Measurements from ENCODE around the gene PDIA5. TPM values are rescaled to one million over a fixed set of nuclear protein-coding genes. Genes with fewer than 3 reads are reported as not detected.

PDIA5 gene
- total and polyA plus RNA-seq, 2 of the 4 experiments (the other 2 are of a cell fraction): 19.4 to 42.0 TPM

DNA sequence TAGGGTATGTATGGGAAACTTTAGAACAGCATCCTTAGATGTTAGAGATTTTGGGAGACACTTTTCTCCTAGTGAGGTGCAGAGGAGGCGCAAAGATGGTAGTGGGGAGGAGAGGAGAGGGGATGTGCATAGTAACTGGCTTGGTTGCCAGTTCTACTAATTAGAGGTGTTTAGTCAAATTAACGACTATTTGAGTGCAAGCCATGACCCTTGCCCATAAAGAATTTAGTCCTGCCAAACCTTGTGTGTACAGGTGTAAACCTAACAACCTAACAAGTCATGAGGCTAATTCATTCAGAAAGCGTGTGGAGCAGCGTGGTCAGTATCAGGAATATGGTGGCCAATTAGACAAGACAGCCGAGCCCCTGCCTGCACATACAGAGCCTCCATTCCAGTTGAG, 72.7 kb downstream of the PDIA5 start:
- Histone ChIP-seq H3K23ac (ENCODE audit: low read depth, low read length) (no peak overlapping the region), H3K27me3 (ENCODE audit: control insufficient read depth, insufficient read depth, low read length) (no peaks in the 10 kb centered on the region), H3K79me1 (ENCODE audit: low read depth in 1 of 2, low read length in 2 of 2) (no peaks in the 10 kb centered on the region; a peak in 2 of 4 replicates), H3K36me3 (ENCODE audit: control insufficient read depth, insufficient read depth, low read length) (peaks cover 9% of the 10 kb centered on the region), H3K14ac (replicated peaks; ENCODE audit: low read depth, low read length) (no peak overlapping the region), H4K91ac (ENCODE audit: insufficient read depth, low read depth, low read length) (no peak overlapping the region), H3K56ac (ENCODE audit: extremely low read depth, insufficient read depth, low read length) (no peak overlapping the region), H4K5ac (ENCODE audit: low read depth, low read length) (no peak overlapping the region), H3K9ac (ENCODE audit: low read depth, low read length) (no peak overlapping the region), H3K9me3 (ENCODE audit: control insufficient read depth, insufficient read depth, low read length) (no peaks in the 10 kb centered on the region), H2BK15ac (ENCODE audit: low read depth, low read length) (no peak overlapping the region), H2BK120ac (ENCODE audit: low read depth, low read length) (no peak overlapping the region), H3K18ac (ENCODE audit: low read depth, low read length) (no peak overlapping the region), H4K20me1 (ENCODE audit: insufficient read depth, low read length) (no peaks in the 10 kb centered on the region), H3K4me1 (ENCODE audit: control insufficient read depth, insufficient read depth, low read length) (peaks cover 3% of the 10 kb centered on the region; the same call in 1 of the 2 replicates), H2AFZ (replicated peaks; ENCODE audit: low read length, poor library complexity) (no peak overlapping the region), H2AK5ac (ENCODE audit: low read depth, low read length) (no peak overlapping the region), H4K8ac (ENCODE audit: low read depth in 2 of 2, low read length in 2 of 2) (no peak overlapping the region), H2BK5ac (ENCODE audit: low read depth, low read length, poor library complexity, severe bottlenecking) (no peak overlapping the region), H2AK9ac (replicated peaks; ENCODE audit: low read depth, low read length, poor library complexity) (no peak overlapping the region), H3K4me2 (ENCODE audit: low read depth, low read length) (no peak overlapping the region), H3K9me1 (ENCODE audit: insufficient read depth, low read length) (peaks cover 6% of the 10 kb centered on the region; the same call in 1 of the 2 replicates), H3K4ac (ENCODE audit: low read depth, low read length) (no peak overlapping the region), H2BK20ac (ENCODE audit: low read depth, low read length) (no peak overlapping the region), H3K4me3 (ENCODE audit: insufficient read depth, low read depth, low read length) (no peak overlapping the region), H3K27ac (ENCODE audit: insufficient read depth, low read length) (no peak overlapping the region)
- ATAC-seq (ENCODE audit: low read depth) (no peak), DNase-seq (no peak)
- POLR2A ChIA-PET (ENCODE audit: unreplicated experiment): no interaction called here
- dilution Hi-C loops (cut with HindIII; ENCODE audit: low sequenced_read_pairs, unreplicated experiment): no loop called here
- BruUV-seq (replicated peaks): no TSS peak
- in situ Hi-C loops (cut with MboI; ENCODE audit: low sequenced_read_pairs): no loop called here
- 93% methylated on average over 4 of the region's 5 CpGs; no CpG with 5 or more reads in 1 of the 2 experiments for WGBS, 2 experiments (ENCODE audit: extremely low coverage in 2 of 2, insufficient read length in 1 of 2)
- CTCF ChIA-PET: no interaction called here
- TF ChIP-seq, protein P1, sequence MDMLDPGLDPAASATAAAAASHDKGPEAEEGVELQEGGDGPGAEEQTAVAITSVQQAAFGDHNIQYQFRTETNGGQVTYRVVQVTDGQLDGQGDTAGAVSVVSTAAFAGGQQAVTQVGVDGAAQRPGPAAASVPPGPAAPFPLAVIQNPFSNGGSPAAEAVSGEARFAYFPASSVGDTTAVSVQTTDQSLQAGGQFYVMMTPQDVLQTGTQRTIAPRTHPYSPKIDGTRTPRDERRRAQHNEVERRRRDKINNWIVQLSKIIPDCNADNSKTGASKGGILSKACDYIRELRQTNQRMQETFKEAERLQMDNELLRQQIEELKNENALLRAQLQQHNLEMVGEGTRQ (IDR thresholded peaks at IDR 0.05; ENCODE audit: low read depth, low read length): no peak
- TF ChIP-seq BHLHE40 (IDR thresholded peaks at IDR 0.05; ENCODE audit: low read depth, low read length): no peak
- TF ChIP-seq, protein P2, sequence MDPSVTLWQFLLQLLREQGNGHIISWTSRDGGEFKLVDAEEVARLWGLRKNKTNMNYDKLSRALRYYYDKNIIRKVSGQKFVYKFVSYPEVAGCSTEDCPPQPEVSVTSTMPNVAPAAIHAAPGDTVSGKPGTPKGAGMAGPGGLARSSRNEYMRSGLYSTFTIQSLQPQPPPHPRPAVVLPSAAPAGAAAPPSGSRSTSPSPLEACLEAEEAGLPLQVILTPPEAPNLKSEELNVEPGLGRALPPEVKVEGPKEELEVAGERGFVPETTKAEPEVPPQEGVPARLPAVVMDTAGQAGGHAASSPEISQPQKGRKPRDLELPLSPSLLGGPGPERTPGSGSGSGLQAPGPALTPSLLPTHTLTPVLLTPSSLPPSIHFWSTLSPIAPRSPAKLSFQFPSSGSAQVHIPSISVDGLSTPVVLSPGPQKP (IDR thresholded peaks at IDR 0.05; ENCODE audit: borderline replicate concordance, low read depth, low read length): no peak
- no peak for TF ChIP-seq RCOR1 (IDR thresholded peaks at IDR 0.05; ENCODE audit: insufficient replicate concordance, low read length)
- no peak for TF ChIP-seq RAD21 (IDR thresholded peaks at IDR 0.05; ENCODE audit: low read length)
- no peak for TF ChIP-seq FOS (IDR thresholded peaks at IDR 0.05; ENCODE audit: low read depth, low read length)
- TF ChIP-seq POLR2A (IDR thresholded peaks at IDR 0.05; ENCODE audit: low read depth, low read length): no peak
- TF ChIP-seq, protein P3, sequence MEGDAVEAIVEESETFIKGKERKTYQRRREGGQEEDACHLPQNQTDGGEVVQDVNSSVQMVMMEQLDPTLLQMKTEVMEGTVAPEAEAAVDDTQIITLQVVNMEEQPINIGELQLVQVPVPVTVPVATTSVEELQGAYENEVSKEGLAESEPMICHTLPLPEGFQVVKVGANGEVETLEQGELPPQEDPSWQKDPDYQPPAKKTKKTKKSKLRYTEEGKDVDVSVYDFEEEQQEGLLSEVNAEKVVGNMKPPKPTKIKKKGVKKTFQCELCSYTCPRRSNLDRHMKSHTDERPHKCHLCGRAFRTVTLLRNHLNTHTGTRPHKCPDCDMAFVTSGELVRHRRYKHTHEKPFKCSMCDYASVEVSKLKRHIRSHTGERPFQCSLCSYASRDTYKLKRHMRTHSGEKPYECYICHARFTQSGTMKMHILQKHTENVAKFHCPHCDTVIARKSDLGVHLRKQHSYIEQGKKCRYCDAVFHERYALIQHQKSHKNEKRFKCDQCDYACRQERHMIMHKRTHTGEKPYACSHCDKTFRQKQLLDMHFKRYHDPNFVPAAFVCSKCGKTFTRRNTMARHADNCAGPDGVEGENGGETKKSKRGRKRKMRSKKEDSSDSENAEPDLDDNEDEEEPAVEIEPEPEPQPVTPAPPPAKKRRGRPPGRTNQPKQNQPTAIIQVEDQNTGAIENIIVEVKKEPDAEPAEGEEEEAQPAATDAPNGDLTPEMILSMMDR (conservative IDR thresholded peaks at IDR 0.05; ENCODE audit: low read depth, low read length): no peak
- no peak for TF ChIP-seq SMC3 (IDR thresholded peaks at IDR 0.05; ENCODE audit: low read depth, low read length)
- no peak for TF ChIP-seq MAZ (IDR thresholded peaks at IDR 0.05; ENCODE audit: borderline replicate concordance, low read depth, low read length)
- TF ChIP-seq MAFK (IDR thresholded peaks at IDR 0.05; ENCODE audit: low read depth, low read length): no peak
- no peak for TF ChIP-seq MXI1 (IDR thresholded peaks at IDR 0.05; ENCODE audit: borderline replicate concordance, low read depth, low read length)
- TF ChIP-seq CHD1 (IDR thresholded peaks at IDR 0.05; ENCODE audit: low read depth, low read length): no peak
- no peak for TF ChIP-seq CEBPB (IDR thresholded peaks at IDR 0.05; ENCODE audit: low read depth, low read length)
- TF ChIP-seq RFX5 (IDR thresholded peaks at IDR 0.05; ENCODE audit: low read depth, low read length): no peak
- no peak for TF ChIP-seq NFE2L2 (IDR thresholded peaks at IDR 0.05; ENCODE audit: low read depth, low read length)
- intact Hi-C loops (cut with micrococcal nuclease): no loop called here
